HepG2 (cell line): ENCODE results near the gene MAGI1. TPM values are rescaled to one million over a fixed set of nuclear protein-coding genes. Genes with fewer than 3 reads are reported as not detected.

Experiments
- ARNT2 ChIP-seq: sonication (generic); formaldehyde crosslinking; IDR thresholded peaks from 2 replicates; pipeline ENCODE4 v1.8.0; 2022; ENCODE audit warnings: mild to moderate bottlenecking, low read depth, missing genetic modification reagents, moderate library complexity
- ELF3 ChIP-seq: IDR thresholded peaks from 2 replicates; pipeline ENCODE4 v1.6.1; 2016; ENCODE audit warnings: missing genetic modification reagents, missing compliant biosample characterization
- FOXJ3 ChIP-seq: sonication (generic); formaldehyde crosslinking; IDR thresholded peaks from 2 replicates; pipeline ENCODE4 v1.4.0; 2020; ENCODE audit warnings: missing genetic modification reagents, mild to moderate bottlenecking, borderline replicate concordance
- HMG20A ChIP-seq: IDR thresholded peaks from 2 replicates; pipeline ENCODE4 v1.6.1; 2016; ENCODE audit warnings: borderline replicate concordance
- NCOA5 ChIP-seq: sonication (generic); formaldehyde crosslinking; IDR thresholded peaks from 2 replicates; pipeline ENCODE4 v1.4.0; 2020; ENCODE audit warnings: missing genetic modification reagents
- NRL ChIP-seq: sonication (generic); formaldehyde crosslinking; IDR thresholded peaks from 2 replicates; pipeline ENCODE4 v1.5.0; 2020; ENCODE audit warnings: missing genetic modification reagents, mild to moderate bottlenecking, moderate library complexity, borderline replicate concordance
- POLR2A ChIP-seq, 2 experiments: IDR thresholded peaks; 2 replicates each; pipeline ENCODE4 v1.6.1; 2011; ENCODE audit warnings: low read depth in 2 of 2, low read length in 2 of 2, mild to moderate bottlenecking in 1 of 2, moderate library complexity in 1 of 2; ENCODE audit not compliant: insufficient read depth in 1 of 2
- PREB ChIP-seq: sonication (generic); formaldehyde crosslinking; IDR thresholded peaks from 2 replicates; pipeline ENCODE4 v1.4.0; 2020; ENCODE audit warnings: missing genetic modification reagents
- PTBP1 ChIP-seq: fragments of 200-400 bp; formaldehyde crosslinking; IDR thresholded peaks from 2 replicates; pipeline ENCODE4 v1.6.1; 2018; ENCODE audit warnings: low read length, low read depth; ENCODE audit not compliant: poor library complexity, severe bottlenecking
- SOX5 ChIP-seq: IDR thresholded peaks from 2 replicates; pipeline ENCODE4 v1.6.1; 2016; ENCODE audit warnings: borderline replicate concordance
- SOX6 ChIP-seq, 2 experiments: fragments of 450-650 bp in 1 of 2; sonication (generic) in 1 of 2; formaldehyde crosslinking in 1 of 2; IDR thresholded peaks; 2 replicates each; pipeline versions ENCODE4 v1.4.0 to v1.6.1; 2017 to 2020; ENCODE audit warnings: antibody characterized with exemption in 1 of 2, mild to moderate bottlenecking in 1 of 2, missing genetic modification reagents in 1 of 2
- ZBED4 ChIP-seq: sonication (generic); formaldehyde crosslinking; IDR thresholded peaks from 2 replicates; pipeline ENCODE4 v1.4.0; 2020; ENCODE audit warnings: missing genetic modification reagents, borderline replicate concordance
- ZBTB8A ChIP-seq: sonication (generic); formaldehyde crosslinking; IDR thresholded peaks from 2 replicates; pipeline ENCODE4 v1.4.0; 2020; ENCODE audit warnings: mild to moderate bottlenecking, low read depth, missing genetic modification reagents, borderline replicate concordance
- ZNF138 ChIP-seq: sonication (generic); formaldehyde crosslinking; IDR thresholded peaks from 2 replicates; pipeline ENCODE4 v1.5.0; 2020; ENCODE audit warnings: mild to moderate bottlenecking, low read depth, missing genetic modification reagents
- ZNF292 ChIP-seq: sonication (generic); formaldehyde crosslinking; IDR thresholded peaks from 2 replicates; pipeline ENCODE4 v1.8.1; 2022; ENCODE audit warnings: mild to moderate bottlenecking, low read depth, missing genetic modification reagents, borderline replicate concordance
- polyA plus RNA-seq, 8 experiments: library from polyadenylated mRNA; depleted of rRNA in 3 of 8; stranded (reverse) in 7 of 8; unstranded in 1 of 8; fragments of >200 nt; fragmentation: Illumina TruSeq in 4 of 8; extraction: Trizol in 4 of 8; gene quantifications; 2 replicates each; pipeline versions ENCODE4 v1.2.1 to v1.2.3, GENCODE V29; 2011 to 2016; ENCODE audit warnings: low read depth in 4 of 8, missing spikeins in 1 of 8, mixed read lengths in 1 of 8; ENCODE audit not compliant: insufficient read depth in 1 of 8
- total RNA-seq, 5 experiments: library from RNA; depleted of rRNA; stranded (reverse); fragments of >200 nt; fragmentation: Illumina TruSeq; extraction: Trizol; gene quantifications; 2 replicates each; pipeline ENCODE4 v1.2.3, GENCODE V29; 2016; ENCODE audit warnings: low read depth in 1 of 5
- TF ChIP-seq, protein P1 (sequence below): sonication (generic); formaldehyde crosslinking; IDR thresholded peaks from 2 replicates; pipeline ENCODE4 v1.8.1; 2023; ENCODE audit warnings: mild to moderate bottlenecking, moderate library complexity, missing genetic modification reagents
- TF ChIP-seq, protein P2 (sequence below): sonication (generic); formaldehyde crosslinking; IDR thresholded peaks from 2 replicates; pipeline ENCODE4 v1.5.1; 2020; ENCODE audit warnings: mild to moderate bottlenecking, missing genetic modification reagents, borderline replicate concordance

MAGI1 gene
- total and polyA plus RNA-seq, 2 of the 13 experiments (the other 11 are each of a cell fraction or from before 2014, with no cell fraction given): 22.2 to 26.0 TPM

DNA sequence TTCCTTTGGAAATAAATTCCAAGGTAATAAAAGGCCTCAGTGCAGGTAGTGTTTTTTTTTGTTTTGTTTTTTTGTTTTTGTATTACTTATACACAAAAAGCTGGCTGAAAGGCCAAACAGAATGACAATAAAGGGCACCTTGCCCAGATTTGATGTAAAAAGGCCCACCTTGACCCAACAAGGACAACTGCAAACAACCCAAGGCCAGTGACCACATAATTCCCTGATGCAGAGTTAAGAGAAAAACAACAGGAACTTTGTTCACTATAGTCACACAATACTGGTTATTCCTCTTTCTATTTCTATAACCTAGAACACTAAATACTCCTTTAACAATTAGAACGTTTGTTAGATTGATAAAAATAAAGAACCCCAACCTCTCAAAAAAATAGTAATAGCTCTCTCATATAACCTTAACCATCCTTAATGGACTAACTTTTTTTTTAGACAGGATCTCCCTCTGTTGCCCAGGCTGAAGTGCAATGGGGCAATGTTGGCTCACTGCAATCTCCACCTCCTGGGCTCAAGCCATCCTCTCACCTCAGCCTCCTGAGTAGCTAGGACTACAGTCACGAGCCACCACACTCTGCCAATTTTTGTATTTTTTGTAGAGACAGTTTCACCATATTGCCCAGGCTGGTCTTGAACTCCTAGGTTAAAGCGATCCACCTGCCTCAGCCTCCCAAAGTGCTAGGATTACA lies 113.3 kb downstream of the MAGI1 start (continued):
- TF ChIP-seq ZBED4 (CRISPR knock-in tag) (peak; percentile 77; the same call in 1 of the 2 replicates), ARNT2 (CRISPR knock-in tag) (no peak), POLR2A (IDR thresholded peaks at IDR 0.05; ENCODE audit: insufficient read depth in 1 of 2, low read depth in 2 of 2, low read length in 2 of 2) (no peak), NRL (CRISPR knock-in tag) (no peak), HMG20A (CRISPR knock-in tag) (peak; percentile 40; the same call in 1 of the 2 replicates), SOX5 (CRISPR knock-in tag) (peak; percentile 94), PREB (CRISPR knock-in tag) (no peak), NCOA5 (CRISPR knock-in tag) (no peak), ELF3 (CRISPR knock-in tag) (peak; percentile 53; the same call in 1 of the 2 replicates), FOXJ3 (CRISPR knock-in tag) (peak; percentile 48; the same call in 1 of the 2 replicates), ZNF138 (CRISPR knock-in tag) (no peak), PTBP1 (no peak), SOX6 (IDR thresholded peaks at IDR 0.05) (no peak), SOX6 (CRISPR knock-in tag; IDR thresholded peaks at IDR 0.05) (peak; percentile 96), ZBTB8A (CRISPR knock-in tag) (no peak), ZNF292 (CRISPR knock-in tag) (0 out of 2 replicates have a peak, but pooled peaks have one; percentile 20)
- TF ChIP-seq, protein P1, sequence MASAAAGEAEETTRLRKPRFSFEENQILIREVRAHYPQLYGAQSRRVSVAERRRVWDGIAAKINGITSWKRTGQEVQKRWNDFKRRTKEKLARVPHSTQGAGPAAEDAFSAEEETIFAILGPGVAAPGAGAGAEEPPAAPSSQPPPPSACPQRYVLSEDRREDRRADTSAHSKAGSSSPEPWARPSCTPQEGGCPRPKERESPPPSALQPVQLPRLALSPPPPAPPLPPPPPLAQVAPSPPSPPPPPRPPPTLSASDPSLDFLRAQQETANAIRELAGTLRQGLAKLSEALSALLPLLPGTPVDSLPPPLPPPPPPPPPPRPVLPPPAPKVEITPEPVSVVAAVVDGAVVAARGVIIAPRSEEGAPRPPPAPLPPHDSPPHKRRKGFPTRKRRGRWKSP (CRISPR knock-in tag): no peak
- TF ChIP-seq, protein P2, sequence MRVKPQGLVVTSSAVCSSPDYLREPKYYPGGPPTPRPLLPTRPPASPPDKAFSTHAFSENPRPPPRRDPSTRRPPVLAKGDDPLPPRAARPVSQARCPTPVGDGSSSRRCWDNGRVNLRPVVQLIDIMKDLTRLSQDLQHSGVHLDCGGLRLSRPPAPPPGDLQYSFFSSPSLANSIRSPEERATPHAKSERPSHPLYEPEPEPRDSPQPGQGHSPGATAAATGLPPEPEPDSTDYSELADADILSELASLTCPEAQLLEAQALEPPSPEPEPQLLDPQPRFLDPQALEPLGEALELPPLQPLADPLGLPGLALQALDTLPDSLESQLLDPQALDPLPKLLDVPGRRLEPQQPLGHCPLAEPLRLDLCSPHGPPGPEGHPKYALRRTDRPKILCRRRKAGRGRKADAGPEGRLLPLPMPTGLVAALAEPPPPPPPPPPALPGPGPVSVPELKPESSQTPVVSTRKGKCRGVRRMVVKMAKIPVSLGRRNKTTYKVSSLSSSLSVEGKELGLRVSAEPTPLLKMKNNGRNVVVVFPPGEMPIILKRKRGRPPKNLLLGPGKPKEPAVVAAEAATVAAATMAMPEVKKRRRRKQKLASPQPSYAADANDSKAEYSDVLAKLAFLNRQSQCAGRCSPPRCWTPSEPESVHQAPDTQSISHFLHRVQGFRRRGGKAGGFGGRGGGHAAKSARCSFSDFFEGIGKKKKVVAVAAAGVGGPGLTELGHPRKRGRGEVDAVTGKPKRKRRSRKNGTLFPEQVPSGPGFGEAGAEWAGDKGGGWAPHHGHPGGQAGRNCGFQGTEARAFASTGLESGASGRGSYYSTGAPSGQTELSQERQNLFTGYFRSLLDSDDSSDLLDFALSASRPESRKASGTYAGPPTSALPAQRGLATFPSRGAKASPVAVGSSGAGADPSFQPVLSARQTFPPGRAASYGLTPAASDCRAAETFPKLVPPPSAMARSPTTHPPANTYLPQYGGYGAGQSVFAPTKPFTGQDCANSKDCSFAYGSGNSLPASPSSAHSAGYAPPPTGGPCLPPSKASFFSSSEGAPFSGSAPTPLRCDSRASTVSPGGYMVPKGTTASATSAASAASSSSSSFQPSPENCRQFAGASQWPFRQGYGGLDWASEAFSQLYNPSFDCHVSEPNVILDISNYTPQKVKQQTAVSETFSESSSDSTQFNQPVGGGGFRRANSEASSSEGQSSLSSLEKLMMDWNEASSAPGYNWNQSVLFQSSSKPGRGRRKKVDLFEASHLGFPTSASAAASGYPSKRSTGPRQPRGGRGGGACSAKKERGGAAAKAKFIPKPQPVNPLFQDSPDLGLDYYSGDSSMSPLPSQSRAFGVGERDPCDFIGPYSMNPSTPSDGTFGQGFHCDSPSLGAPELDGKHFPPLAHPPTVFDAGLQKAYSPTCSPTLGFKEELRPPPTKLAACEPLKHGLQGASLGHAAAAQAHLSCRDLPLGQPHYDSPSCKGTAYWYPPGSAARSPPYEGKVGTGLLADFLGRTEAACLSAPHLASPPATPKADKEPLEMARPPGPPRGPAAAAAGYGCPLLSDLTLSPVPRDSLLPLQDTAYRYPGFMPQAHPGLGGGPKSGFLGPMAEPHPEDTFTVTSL (CRISPR knock-in tag): peak; percentile 77; the same call in 1 of the 2 replicates
